Gastroesophageal sphincter (tissue), 3 donors: ENCODE data around the gene LLGL2.

ENCODE experiments used
- POLR2AphosphoS5 ChIP-seq: sonication (generic); formaldehyde crosslinking; IDR thresholded peaks from one replicate; pipeline ENCODE4 v1.6.1; 2017; ENCODE audit warnings: antibody characterized with exemption
- TF ChIP-seq, protein P1 (sequence below), 4 experiments: fragments of 200-600 bp in 2 of 4; fragments of 450-650 bp in 2 of 4; sonication (generic) in 1 of 4; IDR thresholded peaks; one replicate each; pipeline ENCODE4 v1.5.1; 2017 to 2019; ENCODE audit warnings: antibody characterized with exemption in 4 of 4, mild to moderate bottlenecking in 2 of 4, moderate library complexity in 2 of 4

DNA sequence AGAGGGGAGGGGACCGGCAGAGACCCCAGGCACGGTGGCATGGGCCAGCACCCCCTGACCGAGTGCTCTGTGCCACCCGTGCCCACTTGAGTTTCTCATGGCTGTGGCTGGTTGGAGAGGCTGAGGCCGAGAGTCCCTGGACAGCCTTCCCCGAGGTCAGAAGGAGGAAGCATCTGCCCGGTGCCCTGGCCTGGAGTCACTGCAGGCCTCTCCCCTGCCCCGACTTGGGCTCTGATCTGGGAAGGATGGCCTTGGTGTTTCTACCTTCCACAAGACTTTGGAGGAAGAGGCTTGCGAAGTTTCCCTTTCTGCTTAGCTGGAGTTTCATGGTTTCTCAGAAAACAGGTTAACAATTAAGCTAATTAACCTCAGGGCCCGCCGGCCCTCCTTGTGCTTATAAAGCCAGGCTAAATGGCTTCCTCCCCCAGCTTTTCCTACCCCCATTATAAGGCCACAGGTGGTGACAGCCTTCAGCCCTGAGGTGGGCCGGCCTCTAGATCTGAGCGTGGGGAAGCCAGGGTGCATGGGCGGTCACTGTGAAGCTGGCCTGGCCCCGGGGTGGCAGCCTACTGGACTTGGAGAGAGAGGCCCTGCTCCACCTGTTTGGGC lies 17.3 kb downstream of the LLGL2 start:
- TF ChIP-seq, protein P1, sequence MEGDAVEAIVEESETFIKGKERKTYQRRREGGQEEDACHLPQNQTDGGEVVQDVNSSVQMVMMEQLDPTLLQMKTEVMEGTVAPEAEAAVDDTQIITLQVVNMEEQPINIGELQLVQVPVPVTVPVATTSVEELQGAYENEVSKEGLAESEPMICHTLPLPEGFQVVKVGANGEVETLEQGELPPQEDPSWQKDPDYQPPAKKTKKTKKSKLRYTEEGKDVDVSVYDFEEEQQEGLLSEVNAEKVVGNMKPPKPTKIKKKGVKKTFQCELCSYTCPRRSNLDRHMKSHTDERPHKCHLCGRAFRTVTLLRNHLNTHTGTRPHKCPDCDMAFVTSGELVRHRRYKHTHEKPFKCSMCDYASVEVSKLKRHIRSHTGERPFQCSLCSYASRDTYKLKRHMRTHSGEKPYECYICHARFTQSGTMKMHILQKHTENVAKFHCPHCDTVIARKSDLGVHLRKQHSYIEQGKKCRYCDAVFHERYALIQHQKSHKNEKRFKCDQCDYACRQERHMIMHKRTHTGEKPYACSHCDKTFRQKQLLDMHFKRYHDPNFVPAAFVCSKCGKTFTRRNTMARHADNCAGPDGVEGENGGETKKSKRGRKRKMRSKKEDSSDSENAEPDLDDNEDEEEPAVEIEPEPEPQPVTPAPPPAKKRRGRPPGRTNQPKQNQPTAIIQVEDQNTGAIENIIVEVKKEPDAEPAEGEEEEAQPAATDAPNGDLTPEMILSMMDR (IDR thresholded peaks at IDR 0.05), result no peak
- TF ChIP-seq POLR2AphosphoS5, result no peak
